Femur (tissue), 1 donor: Measurements from ENCODE around the gene GOLGA6D.
"Not testable (repeated sequence)": the region's sequence is repeated elsewhere in the genome, so short reads cannot be mapped to it uniquely, and the experiment has no call there.

Source experiments
- DNase-seq: peaks from one replicate; pipeline ENCODE4 v3.0.0-alpha.2; 2017

Gene GOLGA6D

DNA sequence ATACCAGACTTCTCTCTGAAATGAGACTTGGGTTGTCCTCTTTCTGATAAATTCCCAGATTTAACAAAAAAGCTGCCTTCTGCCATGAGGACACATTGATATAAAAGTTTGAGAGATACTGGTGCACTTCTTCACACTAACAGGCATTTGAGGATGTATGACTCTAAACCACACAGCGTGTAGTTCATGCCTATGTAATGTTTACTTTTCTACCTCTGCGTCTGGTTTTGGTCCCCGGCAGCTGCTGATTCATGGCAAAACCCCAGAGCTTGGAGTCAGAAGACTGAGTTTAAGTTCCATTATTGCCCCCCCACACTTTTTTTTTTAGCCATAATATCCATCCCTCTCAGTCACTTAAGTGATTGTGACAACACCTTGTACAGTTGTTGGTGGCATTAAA is 1.5 kb downstream of the GOLGA6D start:
- DNase-seq, result not testable (repeated sequence)

DNA sequence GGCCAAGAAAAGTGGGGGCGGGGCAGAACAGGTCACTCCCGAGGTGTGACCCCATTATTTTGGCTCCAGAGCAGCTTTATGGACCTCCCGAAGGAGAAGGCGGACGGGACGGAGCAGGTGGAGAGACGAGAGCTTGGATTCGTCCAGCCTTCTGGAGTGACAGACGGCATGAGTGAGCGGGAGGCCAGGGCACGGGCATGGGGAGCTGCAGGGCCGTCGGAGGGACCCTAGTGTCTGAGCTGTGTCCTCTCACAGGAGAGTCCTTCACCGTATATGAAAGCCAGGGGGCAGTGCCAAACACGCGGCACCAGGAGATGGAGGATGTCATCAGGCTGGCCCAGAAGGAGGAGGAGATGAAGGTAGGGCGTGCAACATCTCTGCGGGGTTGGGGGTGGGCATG is 11.0 kb downstream of the GOLGA6D start:
- not testable (repeated sequence) for DNase-seq

GRCh38 chr15:75298541-75299310 is 16.1 kb downstream of the GOLGA6D start:
- not testable (repeated sequence) for DNase-seq

- DNase-seq, result not testable (repeated sequence)
Measured at GRCh38 chr15:75299311-75299688, 16.7 kb downstream of the GOLGA6D start.

DNA sequence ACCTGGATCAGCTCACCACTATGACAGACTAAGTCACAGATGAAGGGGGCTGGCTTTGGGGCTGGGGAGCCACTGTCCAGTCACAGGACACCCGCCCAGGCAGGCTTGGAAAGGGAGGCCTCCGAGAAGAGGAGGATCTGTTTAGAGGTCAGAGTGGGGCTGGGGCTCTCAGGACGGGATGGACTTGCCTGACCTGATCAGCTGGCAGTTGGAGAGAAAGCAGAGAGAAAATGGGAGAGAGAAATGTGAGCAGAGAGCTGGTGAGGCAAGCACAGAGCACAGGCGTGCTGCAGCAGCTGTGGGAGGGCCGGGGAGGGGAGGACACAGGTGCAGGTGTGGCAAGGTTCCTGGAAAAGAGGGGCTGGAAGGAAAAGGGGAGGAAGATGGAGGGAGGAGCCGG is 17.4 kb downstream of the GOLGA6D start:
- not testable (repeated sequence) for DNase-seq

DNA sequence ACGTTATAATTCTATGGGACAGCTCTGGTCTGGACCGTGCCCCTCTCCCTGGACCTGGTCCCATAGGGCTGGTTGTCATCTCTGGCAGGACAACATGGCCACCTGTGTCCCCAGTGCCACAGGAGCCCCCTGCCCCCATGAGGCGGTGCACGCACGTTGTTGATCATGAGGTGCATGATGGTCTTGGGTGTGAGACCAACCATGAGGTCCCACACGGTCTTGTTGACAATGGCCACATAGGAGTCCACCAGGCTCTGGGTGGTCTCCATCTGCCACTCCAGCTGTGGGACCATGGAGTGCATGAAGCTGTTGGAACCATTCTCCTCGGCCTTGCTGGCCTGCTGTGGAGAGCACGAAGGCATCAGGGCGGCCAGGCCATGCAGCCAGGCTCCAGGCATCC is 19.7 kb downstream of the GOLGA6D start:
- DNase-seq, result no peak

GRCh38 chr15:75302753-75303152 is 20.1 kb downstream of the GOLGA6D start:
- DNase-seq, result not testable (repeated sequence)

DNA sequence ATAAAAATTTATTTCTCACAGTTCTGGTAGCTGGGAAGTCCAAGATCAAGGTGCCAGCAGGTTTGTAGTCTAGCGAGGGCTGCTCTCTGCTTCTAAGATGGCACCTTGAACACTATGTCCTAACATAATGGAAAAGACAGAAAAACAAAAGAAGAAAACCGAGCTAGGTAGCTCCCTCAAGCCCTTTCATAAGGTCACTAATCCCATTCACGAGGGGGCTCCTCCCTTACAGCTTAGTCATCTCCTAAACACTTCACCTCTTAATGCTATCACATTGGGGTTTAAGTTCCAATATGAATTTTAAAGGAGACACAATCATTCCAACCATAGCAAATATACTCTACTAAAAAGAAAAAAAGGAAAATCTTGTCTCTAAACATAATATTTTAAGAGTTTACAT is 23.6 kb downstream of the GOLGA6D start:
- DNase-seq, result no peak

DNA sequence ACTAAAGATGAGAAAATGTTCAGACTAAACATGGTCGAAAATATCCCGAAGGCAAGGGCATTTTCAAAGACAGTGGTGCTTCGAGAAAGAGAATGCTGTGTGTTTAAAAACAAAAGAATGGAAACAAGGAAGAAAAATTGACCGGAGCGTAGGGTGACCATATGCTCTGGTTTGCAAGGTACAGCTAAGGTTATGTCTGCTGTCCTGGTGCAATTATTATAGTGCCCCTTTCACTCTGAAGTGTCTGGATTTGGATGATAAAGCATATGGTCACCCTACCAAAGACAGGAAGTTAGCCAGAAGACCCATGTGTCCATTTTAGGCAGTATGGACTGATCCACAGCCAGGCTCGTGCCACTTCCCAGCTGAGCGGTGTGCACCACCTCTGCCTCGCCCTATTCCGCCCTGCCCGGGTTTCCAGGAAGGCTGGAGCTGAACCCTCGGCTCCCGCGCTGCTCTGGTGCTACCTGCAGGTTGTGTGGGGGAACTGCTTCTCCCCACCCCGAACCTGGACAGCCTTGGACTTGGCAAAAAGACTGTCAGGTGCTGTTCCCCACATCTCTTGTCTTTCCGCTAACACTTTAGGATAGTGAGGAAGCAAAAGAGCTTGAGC is 25.2 kb downstream of the GOLGA6D start:
- no peak for DNase-seq

- no peak for DNase-seq
Measured at GRCh38 chr15:75309711-75310110, 27.1 kb downstream of the GOLGA6D start.

- DNase-seq, result not testable (repeated sequence)
Measured at GRCh38 chr15:75312548-75312947, 29.9 kb downstream of the GOLGA6D start.

- DNase-seq, result no peak
Measured at GRCh38 chr15:75313116-75313845, 30.6 kb downstream of the GOLGA6D start.

DNA sequence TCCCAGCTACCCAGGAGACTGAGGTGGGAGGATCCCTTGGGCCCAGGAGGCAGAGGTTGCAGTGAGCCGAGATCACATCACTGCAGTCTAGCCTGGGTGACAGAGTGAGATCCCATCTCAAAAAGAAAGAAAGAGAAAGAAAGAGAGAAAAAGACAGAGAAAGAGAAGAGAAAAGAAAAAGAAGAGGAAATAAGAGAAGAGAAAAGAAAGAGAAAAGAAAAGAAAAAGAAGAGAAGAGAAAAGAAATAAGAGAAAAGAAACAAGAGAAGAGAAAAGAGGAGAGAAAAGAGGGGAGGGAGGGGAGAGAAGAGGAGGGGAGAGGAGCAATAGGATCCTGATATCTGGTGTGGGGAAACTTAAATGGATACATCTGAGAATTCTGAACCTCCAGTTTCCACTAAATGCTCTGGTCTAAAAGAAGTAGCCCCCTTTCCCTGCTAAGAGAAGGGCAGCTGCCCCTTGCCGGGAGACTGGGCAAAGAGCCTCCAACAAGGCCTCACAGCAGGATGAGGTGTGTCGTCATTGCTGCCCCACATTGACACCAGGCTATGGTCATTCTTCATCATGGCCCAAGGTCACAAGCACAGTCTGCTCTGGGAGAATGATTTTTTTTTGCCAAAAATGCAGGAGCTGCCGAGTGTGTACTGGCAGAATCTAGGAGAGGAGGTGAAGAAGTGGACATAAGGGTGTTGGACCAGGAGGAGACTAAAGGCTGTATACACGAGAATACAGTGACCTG is 32.1 kb downstream of the GOLGA6D start:
- no peak for DNase-seq

- not testable (repeated sequence) for DNase-seq
Measured at GRCh38 chr15:75319231-75319897, 36.7 kb downstream of the GOLGA6D start.

DNA sequence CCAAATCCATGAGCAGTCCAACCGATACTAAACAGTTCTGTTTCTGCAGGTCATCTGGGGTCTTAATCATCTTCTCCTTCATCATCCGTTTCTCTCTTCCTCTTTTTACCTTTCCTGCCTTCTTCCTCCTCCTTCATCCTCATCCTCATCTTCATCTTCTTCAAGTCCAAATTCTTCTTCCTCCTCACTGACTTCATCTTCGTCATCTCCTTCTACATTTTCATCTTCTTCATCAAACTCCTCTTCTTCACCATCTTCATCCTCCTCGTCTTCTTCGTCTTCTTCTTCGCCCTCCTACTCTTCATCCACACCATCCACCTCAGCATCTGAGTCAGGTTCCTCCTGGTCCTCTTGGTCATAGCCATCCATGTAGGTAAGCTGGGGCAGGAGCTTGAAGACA is 39.1 kb downstream of the GOLGA6D start:
- DNase-seq, result no peak

GRCh38 chr15:75325922-75326321 is 43.3 kb downstream of the GOLGA6D start:
- no peak for DNase-seq

DNA sequence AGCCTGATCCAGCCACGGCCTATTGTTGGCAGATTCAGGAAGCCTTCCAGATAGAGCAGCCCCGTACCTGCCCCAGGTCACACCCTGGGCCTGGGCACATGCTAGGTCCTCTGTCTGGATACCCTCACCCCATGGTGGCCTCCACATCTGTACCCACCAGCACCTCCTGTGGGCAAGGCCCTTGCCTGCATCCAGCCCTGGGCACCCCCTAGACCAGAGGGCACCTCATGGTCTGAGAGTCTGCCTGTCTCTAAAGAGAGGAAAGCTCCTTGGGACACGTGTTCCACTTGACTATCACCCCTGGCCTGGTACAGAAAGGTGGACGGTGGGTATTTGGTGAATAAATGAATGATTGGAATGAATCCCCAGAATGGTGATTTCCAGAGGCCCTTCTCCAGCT is 44.4 kb downstream of the GOLGA6D start:
- no peak for DNase-seq

- no peak for DNase-seq
Measured at GRCh38 chr15:75327491-75327890, 44.9 kb downstream of the GOLGA6D start.

GRCh38 chr15:75328493-75329314 is 46.1 kb downstream of the GOLGA6D start:
- DNase-seq, result no peak

GRCh38 chr15:75329571-75329970 is 46.9 kb downstream of the GOLGA6D start:
- no peak for DNase-seq

DNA sequence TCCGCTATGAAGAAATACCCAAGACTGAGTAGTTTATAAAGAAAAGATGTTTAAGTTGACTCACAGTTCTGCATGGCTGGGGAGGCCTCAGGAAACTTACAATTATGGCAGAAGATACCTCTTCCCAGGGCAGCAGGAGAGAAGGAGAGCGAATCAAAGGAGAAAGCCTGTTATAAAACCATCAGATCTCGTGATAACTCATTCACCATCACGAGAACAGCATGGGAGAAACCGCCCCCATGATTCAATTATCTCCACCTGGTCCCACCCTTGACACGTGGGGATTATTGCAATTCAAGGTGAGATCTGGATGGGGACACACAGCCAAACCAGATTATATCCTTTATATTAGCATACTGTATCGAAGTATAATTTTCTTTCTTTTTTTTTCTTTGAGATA is 49.5 kb downstream of the GOLGA6D start:
- not testable (repeated sequence) for DNase-seq
